HepG2 (cell line): Measurements from ENCODE around the gene RB1. TPM values are rescaled to one million over a fixed set of nuclear protein-coding genes. Genes with fewer than 3 reads are reported as not detected.

ENCODE experiments used
- ARNT2 ChIP-seq: sonication (generic); formaldehyde crosslinking; IDR thresholded peaks from 2 replicates; pipeline ENCODE4 v1.8.0; 2022; ENCODE audit warnings: mild to moderate bottlenecking, low read depth, missing genetic modification reagents, moderate library complexity
- BCL6 ChIP-seq: IDR thresholded peaks from 2 replicates; pipeline ENCODE4 v1.6.1; 2016; ENCODE audit warnings: missing genetic modification reagents, missing compliant biosample characterization
- EED ChIP-seq: sonication (generic); formaldehyde crosslinking; IDR thresholded peaks from 2 replicates; pipeline ENCODE4 v1.5.0; 2020; ENCODE audit warnings: mild to moderate bottlenecking, missing genetic modification reagents
- EP300 ChIP-seq, 3 experiments: sonication (generic) in 1 of 3; formaldehyde crosslinking in 1 of 3; IDR thresholded peaks; 2 replicates each; pipeline versions ENCODE4 v1.5.1 to v1.6.1; 2011 to 2020; ENCODE audit warnings: low read depth in 2 of 3, low read length in 2 of 3, borderline replicate concordance in 1 of 3, improper control_type of control experiment in 1 of 3, mild to moderate bottlenecking in 1 of 3, missing genetic modification reagents in 1 of 3, moderate library complexity in 1 of 3
- ETV6 ChIP-seq: sonication (generic); formaldehyde crosslinking; conservative IDR thresholded peaks from 2 replicates; pipeline ENCODE4 v1.4.0; 2020; ENCODE audit warnings: missing genetic modification reagents
- GATAD2A ChIP-seq: IDR thresholded peaks from 2 replicates; pipeline ENCODE4 v1.6.1; 2016
- HDAC2 ChIP-seq: sonication (generic); formaldehyde crosslinking; IDR thresholded peaks from 2 replicates; pipeline ENCODE4 v1.4.0; 2020; ENCODE audit warnings: missing genetic modification reagents
- ISL2 ChIP-seq: sonication (generic); formaldehyde crosslinking; IDR thresholded peaks from 2 replicates; pipeline ENCODE4 v1.5.0; 2020; ENCODE audit warnings: missing genetic modification reagents
- NCOA2 ChIP-seq: sonication (generic); formaldehyde crosslinking; IDR thresholded peaks from 2 replicates; pipeline ENCODE4 v1.8.0; 2022; ENCODE audit warnings: inconsistent platforms
- NR2F6 ChIP-seq, 2 experiments: IDR thresholded peaks; 2 replicates each; pipeline ENCODE4 v1.6.1; 2016; ENCODE audit warnings: antibody characterized with exemption in 1 of 2, mild to moderate bottlenecking in 1 of 2
- POGZ ChIP-seq: sonication (generic); formaldehyde crosslinking; IDR thresholded peaks from 2 replicates; pipeline ENCODE4 v1.4.0; 2020; ENCODE audit warnings: mild to moderate bottlenecking, missing genetic modification reagents
- SOX5 ChIP-seq: IDR thresholded peaks from 2 replicates; pipeline ENCODE4 v1.6.1; 2016; ENCODE audit warnings: borderline replicate concordance
- ZNF546 ChIP-seq: sonication (generic); formaldehyde crosslinking; conservative IDR thresholded peaks from 2 replicates; pipeline ENCODE4 v1.8.1; 2023; ENCODE audit warnings: mild to moderate bottlenecking, missing genetic modification reagents
- polyA plus RNA-seq, 8 experiments: library from polyadenylated mRNA; depleted of rRNA in 3 of 8; stranded (reverse) in 7 of 8; unstranded in 1 of 8; fragments of >200 nt; fragmentation: Illumina TruSeq in 4 of 8; extraction: Trizol in 4 of 8; gene quantifications; 2 replicates each; pipeline versions ENCODE4 v1.2.1 to v1.2.3, GENCODE V29; 2011 to 2016; ENCODE audit warnings: low read depth in 4 of 8, missing spikeins in 1 of 8, mixed read lengths in 1 of 8; ENCODE audit not compliant: insufficient read depth in 1 of 8
- total RNA-seq, 5 experiments: library from RNA; depleted of rRNA; stranded (reverse); fragments of >200 nt; fragmentation: Illumina TruSeq; extraction: Trizol; gene quantifications; 2 replicates each; pipeline ENCODE4 v1.2.3, GENCODE V29; 2016; ENCODE audit warnings: low read depth in 1 of 5
- TF ChIP-seq, protein P1 (sequence below): IDR thresholded peaks from 2 replicates; pipeline ENCODE4 v1.6.1; 2016
- TF ChIP-seq, protein P2 (sequence below): IDR thresholded peaks from 2 replicates; pipeline ENCODE4 v1.6.1; 2012; ENCODE audit warnings: low read depth, low read length, improper control_type of control experiment
- TF ChIP-seq, protein P3 (sequence below): sonication (generic); formaldehyde crosslinking; IDR thresholded peaks from 2 replicates; pipeline ENCODE4 v1.4.0; 2020; ENCODE audit warnings: mild to moderate bottlenecking, missing genetic modification reagents
- TF ChIP-seq, protein P4 (sequence below): sonication (generic); formaldehyde crosslinking; IDR thresholded peaks from 2 replicates; pipeline ENCODE4 v1.4.0; 2020; ENCODE audit warnings: missing genetic modification reagents

The RB1 gene
- total and polyA plus RNA-seq, 2 of the 13 experiments (the other 11 are each of a cell fraction or from before 2014, with no cell fraction given), result 15.6 to 23.7 TPM

DNA sequence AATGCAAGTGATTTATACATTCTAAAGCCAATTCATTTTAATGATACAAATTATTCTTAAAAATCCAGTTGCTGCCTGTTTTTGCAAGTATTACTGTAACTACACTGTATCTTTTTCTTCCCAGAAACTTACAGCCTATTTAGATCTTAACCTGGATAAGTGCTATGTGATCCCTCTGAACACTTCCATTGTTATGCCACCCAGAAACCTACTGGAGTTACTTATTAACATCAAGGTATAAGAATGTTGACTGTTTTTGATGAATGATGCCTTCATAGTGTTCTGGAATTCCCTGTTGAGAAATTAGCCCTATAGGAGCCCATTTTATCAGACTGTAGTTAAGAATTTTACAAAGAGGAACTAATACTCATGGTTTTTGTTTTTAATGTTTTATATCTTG lies 45.5 kb upstream of the RB1 start (continued):
- TF ChIP-seq HDAC2, result 0 out of 2 replicates have a peak, but pooled peaks have one; percentile 33
- peak; percentile 52; the same call in 1 of the 2 replicates for TF ChIP-seq BCL6 (CRISPR knock-in tag)
- TF ChIP-seq EED (CRISPR knock-in tag), result no peak
- TF ChIP-seq, protein P1, sequence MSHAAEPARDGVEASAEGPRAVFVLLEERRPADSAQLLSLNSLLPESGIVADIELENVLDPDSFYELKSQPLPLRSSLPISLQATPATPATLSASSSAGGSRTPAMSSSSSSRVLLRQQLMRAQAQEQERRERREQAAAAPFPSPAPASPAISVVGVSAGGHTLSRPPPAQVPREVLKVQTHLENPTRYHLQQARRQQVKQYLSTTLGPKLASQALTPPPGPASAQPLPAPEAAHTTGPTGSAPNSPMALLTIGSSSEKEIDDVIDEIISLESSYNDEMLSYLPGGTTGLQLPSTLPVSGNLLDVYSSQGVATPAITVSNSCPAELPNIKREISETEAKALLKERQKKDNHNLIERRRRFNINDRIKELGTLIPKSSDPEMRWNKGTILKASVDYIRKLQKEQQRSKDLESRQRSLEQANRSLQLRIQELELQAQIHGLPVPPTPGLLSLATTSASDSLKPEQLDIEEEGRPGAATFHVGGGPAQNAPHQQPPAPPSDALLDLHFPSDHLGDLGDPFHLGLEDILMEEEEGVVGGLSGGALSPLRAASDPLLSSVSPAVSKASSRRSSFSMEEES, result peak; percentile 19; the same call in 1 of the 2 replicates
- TF ChIP-seq, protein P2, sequence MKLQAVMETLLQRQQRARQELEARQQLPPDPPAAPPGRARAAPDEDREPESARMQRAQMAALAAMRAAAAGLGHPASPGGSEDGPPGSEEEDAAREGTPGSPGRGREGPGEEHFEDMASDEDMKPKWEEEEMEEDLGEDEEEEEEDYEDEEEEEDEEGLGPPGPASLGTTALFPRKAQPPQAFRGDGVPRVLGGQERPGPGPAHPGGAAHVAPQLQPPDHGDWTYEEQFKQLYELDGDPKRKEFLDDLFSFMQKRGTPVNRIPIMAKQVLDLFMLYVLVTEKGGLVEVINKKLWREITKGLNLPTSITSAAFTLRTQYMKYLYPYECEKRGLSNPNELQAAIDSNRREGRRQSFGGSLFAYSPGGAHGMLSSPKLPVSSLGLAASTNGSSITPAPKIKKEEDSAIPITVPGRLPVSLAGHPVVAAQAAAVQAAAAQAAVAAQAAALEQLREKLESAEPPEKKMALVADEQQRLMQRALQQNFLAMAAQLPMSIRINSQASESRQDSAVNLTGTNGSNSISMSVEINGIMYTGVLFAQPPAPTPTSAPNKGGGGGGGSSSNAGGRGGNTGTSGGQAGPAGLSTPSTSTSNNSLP, result peak; percentile 68; the same call in 1 of the 2 replicates
- TF ChIP-seq POGZ (CRISPR knock-in tag), result 0 out of 2 replicates have a peak, but pooled peaks have one; percentile 12
- peak; percentile 91; the same call in 1 of the 2 replicates for TF ChIP-seq SOX5 (CRISPR knock-in tag)
- TF ChIP-seq, protein P3, sequence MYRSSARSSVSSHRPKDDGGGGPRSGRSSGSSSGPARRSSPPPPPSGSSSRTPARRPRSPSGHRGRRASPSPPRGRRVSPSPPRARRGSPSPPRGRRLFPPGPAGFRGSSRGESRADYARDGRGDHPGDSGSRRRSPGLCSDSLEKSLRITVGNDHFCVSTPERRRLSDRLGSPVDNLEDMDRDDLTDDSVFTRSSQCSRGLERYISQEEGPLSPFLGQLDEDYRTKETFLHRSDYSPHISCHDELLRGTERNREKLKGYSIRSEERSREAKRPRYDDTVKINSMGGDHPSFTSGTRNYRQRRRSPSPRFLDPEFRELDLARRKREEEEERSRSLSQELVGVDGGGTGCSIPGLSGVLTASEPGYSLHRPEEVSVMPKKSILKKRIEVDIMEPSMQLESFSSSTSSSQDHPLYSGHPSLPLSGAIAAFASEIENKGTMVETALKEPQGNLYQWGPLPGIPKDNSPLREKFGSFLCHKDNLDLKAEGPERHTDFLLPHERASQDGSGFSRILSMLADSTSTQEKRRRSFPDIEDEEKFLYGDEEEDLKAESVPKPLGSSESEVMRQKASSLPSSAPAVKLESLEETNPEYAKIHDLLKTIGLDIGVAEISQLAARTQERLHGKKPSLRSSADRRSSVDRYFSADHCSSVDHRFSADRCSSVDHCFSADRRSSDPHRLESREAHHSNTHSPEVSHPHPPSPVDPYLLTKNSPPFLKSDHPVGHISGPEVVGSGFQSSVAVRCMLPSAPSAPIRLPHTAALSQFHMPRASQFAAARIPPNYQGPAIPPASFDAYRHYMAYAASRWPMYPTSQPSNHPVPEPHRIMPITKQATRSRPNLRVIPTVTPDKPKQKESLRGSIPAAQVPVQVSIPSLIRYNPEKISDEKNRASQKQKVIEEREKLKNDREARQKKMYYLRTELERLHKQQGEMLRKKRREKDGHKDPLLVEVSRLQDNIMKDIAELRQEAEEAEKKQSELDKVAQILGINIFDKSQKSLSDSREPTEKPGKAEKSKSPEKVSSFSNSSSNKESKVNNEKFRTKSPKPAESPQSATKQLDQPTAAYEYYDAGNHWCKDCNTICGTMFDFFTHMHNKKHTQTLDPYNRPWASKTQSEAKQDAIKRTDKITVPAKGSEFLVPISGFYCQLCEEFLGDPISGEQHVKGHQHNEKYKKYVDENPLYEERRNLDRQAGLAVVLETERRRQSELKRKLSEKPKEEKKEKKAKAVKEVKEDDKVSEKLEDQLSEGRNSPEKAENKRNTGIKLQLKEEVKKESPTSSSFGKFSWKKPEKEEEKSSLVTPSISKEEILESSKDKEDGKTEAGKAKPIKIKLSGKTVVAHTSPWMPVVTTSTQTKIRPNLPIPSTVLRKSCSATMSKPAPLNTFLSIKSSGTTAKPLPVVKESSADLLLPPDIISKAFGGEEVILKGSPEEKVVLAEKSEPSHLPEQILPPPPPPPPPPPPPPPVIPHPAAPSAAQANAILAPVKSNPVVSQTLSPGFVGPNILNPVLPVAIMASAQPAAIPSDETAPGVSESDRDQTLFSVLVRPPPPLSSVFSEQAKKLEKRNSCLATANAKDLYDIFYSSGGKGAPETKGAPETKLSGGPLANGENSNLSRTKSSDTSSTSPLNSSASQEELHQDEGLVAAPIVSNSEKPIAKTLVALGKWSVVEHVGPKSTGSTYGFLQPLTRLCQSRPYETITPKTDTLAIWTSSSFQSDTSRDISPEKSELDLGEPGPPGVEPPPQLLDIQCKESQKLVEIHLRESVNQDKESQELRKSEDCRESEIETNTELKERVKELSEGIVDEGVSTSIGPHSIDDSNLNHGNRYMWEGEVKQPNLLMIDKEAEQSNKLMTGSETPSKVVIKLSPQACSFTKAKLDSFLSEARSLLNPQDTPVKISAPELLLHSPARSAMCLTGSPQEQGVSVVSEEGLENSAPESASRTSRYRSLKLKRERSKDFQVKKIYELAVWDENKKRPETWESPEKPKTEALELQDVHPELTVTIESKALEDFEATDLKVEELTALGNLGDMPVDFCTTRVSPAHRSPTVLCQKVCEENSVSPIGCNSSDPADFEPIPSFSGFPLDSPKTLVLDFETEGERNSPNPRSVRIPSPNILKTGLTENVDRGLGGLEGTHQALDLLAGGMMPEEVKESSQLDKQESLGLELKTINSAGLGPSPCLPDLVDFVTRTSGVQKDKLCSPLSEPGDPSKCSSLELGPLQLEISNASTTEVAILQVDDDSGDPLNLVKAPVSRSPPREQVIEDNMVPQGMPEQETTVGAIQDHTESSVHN (CRISPR knock-in tag), result no peak
- no peak for TF ChIP-seq ETV6
- no peak for TF ChIP-seq ZNF546 (CRISPR knock-in tag)
- TF ChIP-seq, protein P4, sequence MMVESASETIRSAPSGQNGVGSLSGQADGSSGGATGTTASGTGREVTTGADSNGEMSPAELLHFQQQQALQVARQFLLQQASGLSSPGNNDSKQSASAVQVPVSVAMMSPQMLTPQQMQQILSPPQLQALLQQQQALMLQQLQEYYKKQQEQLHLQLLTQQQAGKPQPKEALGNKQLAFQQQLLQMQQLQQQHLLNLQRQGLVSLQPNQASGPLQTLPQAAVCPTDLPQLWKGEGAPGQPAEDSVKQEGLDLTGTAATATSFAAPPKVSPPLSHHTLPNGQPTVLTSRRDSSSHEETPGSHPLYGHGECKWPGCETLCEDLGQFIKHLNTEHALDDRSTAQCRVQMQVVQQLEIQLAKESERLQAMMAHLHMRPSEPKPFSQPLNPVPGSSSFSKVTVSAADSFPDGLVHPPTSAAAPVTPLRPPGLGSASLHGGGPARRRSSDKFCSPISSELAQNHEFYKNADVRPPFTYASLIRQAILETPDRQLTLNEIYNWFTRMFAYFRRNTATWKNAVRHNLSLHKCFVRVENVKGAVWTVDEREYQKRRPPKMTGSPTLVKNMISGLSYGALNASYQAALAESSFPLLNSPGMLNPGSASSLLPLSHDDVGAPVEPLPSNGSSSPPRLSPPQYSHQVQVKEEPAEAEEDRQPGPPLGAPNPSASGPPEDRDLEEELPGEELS, result 0 out of 2 replicates have a peak, but pooled peaks have one; percentile 15
- no peak for TF ChIP-seq NR2F6 (IDR thresholded peaks at IDR 0.05)
- 0 out of 2 replicates have a peak, but pooled peaks have one; percentile 7 for TF ChIP-seq NR2F6 (CRISPR knock-in tag; IDR thresholded peaks at IDR 0.05)
- peak; percentile 58; the same call in 1 of the 2 replicates for TF ChIP-seq ISL2 (CRISPR knock-in tag)
- peak; percentile 74 for TF ChIP-seq NCOA2 (CRISPR knock-in tag)
- TF ChIP-seq GATAD2A, result peak; percentile 83
- no peak for TF ChIP-seq ARNT2
- TF ChIP-seq EP300 (IDR thresholded peaks at IDR 0.05; ENCODE audit: low read depth in 2 of 2, low read length in 2 of 2), result peak in 1 of 2 experiments; percentile 69; a peak in 2 of 4 replicates
- TF ChIP-seq EP300 (CRISPR knock-in tag; IDR thresholded peaks at IDR 0.05; ENCODE audit: borderline replicate concordance), result no peak
